ENCODE measurements around the gene TSC22D4. TPM values are rescaled to one million over a fixed set of nuclear protein-coding genes. Genes with fewer than 3 reads are reported as not detected.

TSC22D4 gene
- total and polyA plus RNA-seq, 9 of the 15 experiments (the other 6 are each of a cell fraction or from before 2014, with no cell fraction given) = 0.37 to 107 (median 28.7) TPM

- TF ChIP-seq ZBTB40 (IDR thresholded peaks at IDR 0.05) (no peak), ZBTB40 (CRISPR knock-in tag; IDR thresholded peaks at IDR 0.05) (no peak), OTX1 (CRISPR knock-in tag; IDR thresholded peaks at IDR 0.05) (peak; percentile 81; the same call in 1 of the 2 replicates), CHD1 (IDR thresholded peaks at IDR 0.05; ENCODE audit: low read length) (no peak), SMARCE1 (IDR thresholded peaks at IDR 0.05) (no peak), RAD21 (CRISPR knock-in tag; conservative IDR thresholded peaks at IDR 0.05 in 1 of 2, IDR thresholded peaks at IDR 0.05 in 1 of 2) (no peak)
Measured at GRCh38 chr7:100476903-100477870, 1.8 kb downstream of the TSC22D4 start (continued).

Measured in K562 (cell line).